NCI-H2196 treated with DMSO at 0.1 percent for 48 hours (cell line): ENCODE results near the gene RAPGEF4.

Source experiments
- DNase-seq: peaks from one replicate; lab custom pipeline; 2025; ENCODE audit not compliant: unreplicated experiment; lab: John Stamatoyannopoulos, UW

RAPGEF4 gene

GRCh38 chr2:172930871-172931255, 195.2 kb downstream of the RAPGEF4 start:
- DNase-seq = no peak

DNA sequence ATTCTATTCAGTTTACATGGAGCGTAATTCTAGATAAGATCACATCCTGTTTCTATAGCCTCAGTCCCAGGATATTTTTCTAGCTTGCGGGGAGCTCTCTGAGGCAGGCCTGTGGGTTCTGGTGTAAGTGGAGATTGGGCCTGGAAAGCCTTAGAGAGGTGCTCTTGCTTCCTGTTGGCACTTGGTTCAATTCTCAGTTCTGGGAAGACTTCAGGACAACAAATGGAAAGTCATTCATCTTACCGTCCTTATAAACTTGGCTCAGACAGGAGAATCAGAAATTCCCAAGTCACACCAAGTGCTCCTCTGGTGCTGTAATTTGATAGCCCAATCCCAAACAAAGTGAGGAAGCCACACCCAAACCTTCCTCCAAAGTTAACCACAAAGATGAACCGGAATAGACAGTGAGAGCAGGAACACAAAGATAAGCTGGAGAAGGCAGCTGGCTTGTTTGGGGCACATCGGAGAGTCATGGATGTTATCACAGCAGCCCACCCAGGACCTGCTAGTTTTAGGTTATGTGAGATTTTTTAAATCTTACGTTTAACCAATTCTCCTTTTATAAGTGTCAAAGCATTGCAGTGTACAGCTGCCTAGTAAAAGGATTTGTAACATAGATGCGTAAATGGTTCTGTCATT, 195.7 kb downstream of the RAPGEF4 start:
- no peak for DNase-seq

GRCh38 chr2:172931918-172932520, 196.4 kb downstream of the RAPGEF4 start:
- peak; percentile 55 for DNase-seq

GRCh38 chr2:172937884-172938712, 202.5 kb downstream of the RAPGEF4 start:
- DNase-seq = no peak

DNA sequence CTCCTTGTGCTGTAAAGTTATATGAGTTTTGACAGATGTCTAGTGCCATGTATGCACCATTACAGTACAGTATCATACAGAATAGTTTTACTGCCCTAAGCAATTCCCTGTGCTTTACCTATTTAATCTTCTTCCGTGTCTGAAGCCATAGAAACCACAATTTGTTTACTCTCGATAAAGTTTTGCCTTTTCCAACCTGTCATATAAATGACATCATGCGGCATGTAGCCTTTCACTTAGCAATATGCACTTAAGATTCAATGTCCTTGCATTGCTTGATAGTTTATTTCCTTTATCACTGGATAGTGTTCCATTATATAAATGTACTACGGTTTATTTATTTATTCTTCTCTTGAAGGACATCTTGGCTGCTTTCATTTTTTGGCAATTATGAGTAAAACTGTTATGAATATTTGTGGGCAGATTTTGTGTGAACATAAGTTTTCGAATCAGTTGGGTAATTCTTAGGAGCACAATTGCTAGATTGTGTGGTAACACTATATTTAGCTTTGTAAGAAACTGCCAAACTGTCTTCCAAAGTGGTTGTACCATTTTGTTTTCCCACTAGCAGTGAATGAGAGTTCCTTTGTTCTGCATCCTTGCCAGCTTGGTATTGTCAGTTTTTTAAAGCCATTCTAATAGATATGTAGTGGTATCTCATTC, 203.2 kb downstream of the RAPGEF4 start:
- DNase-seq = no peak

DNA sequence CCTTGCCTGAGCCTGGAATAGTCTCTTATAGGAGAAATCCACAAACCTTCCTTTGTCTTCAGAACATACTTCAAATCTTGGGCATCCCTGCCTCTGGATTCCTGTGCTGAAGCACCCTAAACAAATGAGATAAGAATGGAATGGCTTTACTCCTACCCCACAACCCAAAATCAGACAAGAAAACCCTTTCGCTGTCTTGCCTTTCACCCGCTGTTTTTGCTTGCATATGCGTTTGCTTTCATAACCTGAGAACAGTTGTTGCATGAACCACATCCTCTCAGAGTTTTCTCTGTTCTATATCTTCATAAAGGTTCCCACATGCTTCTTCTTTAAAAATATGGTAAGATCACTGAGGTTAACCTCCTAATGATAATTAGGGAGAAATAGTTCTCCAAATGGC, 207.9 kb downstream of the RAPGEF4 start:
- DNase-seq = no peak

- no peak for DNase-seq
These were observed 208.6 kb downstream of the RAPGEF4 start for GRCh38 chr2:172944022-172944793.

DNA sequence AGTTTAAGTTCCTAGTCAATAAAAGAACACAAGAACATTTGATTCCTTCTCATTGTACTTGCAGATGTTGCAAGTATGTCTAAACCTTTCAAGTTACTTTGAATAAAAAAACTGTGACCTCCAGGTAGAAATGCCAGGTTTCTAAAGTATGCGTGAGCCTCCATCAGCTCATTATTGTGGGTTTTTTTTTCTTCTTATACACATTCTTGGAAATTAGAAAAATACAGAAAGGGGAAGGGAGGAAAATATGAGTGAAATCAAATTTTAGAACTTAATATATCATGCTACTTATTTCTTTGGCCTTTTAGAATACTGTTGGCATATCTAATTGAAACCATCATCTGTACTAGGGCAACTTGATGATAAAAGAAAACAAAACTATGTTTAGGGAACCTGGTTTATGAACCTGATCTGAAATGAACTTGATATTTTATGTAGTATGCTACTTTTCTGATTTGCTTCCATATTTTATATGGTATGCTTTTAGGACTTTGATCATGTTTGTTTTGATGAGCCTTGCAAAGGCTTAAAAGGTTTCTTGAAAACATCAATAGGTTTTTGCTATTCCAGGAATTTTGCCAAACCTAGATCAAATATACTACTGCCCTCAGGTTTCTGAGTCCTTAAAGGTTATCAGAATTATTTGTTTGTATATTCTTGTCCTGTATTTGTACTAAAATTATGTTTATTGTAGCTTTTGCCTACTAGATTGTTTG, 209.3 kb downstream of the RAPGEF4 start:
- no peak for DNase-seq

GRCh38 chr2:172945510-172945850, 209.8 kb downstream of the RAPGEF4 start:
- no peak for DNase-seq

DNA sequence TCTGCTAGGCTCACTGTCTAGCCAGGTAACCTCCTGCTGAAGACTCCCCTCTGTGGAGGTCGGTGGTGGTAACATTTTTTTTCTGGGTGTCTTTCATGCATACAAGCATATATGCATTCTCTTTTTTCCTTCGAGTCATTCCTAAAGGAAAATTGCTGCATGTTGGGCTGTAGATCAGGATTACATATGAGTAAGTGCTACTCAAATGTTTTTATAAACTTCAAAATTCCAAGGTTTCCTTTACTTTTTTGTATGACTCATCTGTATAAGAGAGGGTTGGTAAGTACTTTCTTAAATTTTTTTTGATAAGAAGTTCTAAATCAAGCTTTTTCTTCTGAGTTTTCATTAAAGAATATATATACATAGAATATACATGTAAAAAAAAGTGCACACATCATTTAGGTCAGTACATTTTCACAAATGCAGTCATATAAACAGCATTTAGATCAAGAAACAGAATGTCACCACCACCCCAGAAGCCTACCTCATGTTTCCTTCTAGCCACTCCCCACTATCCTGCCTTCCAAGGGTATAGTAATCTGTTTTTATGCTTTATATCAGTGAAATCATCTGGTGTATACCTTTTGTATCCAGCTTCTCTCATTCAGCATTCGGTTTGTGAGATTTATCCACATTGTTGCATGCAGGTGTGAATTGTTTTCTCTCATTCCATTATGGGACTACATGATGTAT, 212.0 kb downstream of the RAPGEF4 start:
- no peak for DNase-seq

DNA sequence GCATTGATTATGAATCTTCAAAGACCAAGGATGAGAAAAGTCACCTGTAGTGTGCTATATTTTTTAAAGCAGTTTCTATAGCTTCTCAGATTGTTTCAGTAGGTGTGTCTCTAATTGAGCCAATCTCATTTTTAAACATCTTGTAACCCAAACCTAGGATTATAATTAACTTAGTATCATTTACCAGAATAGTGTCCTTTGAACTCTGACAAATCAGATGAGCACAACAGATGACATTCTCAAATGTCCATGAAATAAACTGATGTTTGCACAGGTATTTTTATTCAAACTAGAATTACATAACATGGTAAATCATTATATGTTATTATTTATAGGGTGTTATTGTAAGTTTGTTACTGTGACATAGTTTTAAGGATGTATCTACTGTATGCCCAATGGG, 213.9 kb downstream of the RAPGEF4 start:
- no peak for DNase-seq

- DNase-seq = no peak
These were observed 214.9 kb downstream of the RAPGEF4 start for GRCh38 chr2:172950565-172950964.

GRCh38 chr2:172951554-172951953, 215.9 kb downstream of the RAPGEF4 start:
- DNase-seq = no peak

DNA sequence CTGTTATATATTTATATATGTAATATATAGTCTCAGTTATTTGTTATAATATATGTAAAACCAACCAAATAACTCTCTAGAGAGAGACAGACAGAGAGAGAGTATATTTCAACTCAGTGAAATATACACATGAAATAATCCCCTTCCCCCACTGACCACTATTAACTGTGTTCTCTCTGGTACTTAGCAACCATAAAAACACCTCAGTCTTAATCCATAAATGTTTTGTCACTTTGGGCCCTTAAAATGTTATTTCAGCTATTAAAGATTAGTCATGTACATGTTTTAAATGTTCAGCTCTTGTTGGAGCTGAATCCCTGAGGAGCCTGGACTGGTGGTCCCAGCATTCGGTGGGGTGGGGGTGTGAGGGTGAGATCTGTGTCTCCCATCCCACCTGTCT, 217.8 kb downstream of the RAPGEF4 start:
- no peak for DNase-seq

GRCh38 chr2:172953970-172954852, 218.6 kb downstream of the RAPGEF4 start:
- no peak for DNase-seq

GRCh38 chr2:172955587-172955986, 219.9 kb downstream of the RAPGEF4 start:
- no peak for DNase-seq

DNA sequence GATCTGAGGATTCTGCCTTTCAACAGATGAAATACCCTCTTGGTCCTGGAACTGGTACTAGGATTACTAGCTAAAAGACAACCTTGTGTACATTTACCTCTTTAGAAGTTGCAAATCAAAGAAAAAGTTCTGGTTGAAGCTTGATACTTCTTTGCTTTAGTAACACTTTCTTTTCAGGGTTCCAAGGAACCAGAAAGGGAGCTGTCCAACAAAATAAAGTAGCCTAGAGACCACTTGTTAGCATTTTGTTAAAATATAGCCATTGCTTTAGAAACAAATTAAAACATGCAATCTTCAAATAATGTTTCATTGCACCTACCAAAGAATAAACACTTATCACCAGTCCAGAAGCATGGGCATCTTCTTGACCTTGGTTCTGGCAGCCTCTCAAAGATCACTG, 222.1 kb downstream of the RAPGEF4 start:
- no peak for DNase-seq

- no peak for DNase-seq
These were observed 226.4 kb downstream of the RAPGEF4 start for GRCh38 chr2:172962082-172962481.

DNA sequence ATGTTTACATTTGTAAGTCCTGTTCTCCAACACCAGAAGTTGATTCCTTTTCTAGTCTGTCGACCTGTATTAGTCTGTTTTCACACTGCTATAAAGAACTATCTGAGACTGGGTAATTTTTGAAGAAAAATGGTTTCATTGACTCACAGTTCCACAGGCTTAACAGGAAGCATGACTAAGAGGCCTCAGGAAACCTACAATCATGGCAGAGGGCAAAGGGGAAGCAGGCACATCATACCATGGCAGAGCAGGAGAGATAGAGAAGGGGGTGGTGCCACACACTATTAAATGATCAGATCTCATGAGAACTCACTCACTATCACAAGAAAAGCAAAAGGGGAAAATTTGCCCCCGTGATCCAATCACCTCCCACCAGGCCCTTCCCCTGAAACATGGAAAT, 227.2 kb downstream of the RAPGEF4 start:
- no peak for DNase-seq
